ENCODE measurements around the gene PSMD7. TPM values are rescaled to one million over a fixed set of nuclear protein-coding genes. Genes with fewer than 3 reads are reported as not detected.

The PSMD7 gene
- total RNA-seq, 1 experiment from 2014 or later: 109 TPM

DNA sequence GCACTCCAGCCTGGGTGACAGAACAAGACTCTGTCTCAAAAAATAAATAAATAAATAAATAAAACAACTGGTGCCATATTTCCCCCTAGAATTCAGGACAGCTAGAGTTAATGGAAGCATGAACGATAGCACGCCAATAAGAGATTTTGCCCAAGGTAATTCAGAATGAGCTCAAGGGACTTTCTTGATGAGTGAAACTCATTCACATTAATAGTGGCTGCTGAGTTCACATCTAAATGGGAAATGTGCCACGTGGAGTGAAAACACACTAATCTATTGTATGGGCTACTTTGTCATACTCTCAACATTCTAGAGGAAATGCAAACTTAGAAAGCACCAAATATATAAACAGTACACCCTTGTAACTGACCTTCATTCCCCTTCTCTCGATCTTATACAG, 47.4 kb upstream of the PSMD7 start (continued):
- TF ChIP-seq, protein P1, sequence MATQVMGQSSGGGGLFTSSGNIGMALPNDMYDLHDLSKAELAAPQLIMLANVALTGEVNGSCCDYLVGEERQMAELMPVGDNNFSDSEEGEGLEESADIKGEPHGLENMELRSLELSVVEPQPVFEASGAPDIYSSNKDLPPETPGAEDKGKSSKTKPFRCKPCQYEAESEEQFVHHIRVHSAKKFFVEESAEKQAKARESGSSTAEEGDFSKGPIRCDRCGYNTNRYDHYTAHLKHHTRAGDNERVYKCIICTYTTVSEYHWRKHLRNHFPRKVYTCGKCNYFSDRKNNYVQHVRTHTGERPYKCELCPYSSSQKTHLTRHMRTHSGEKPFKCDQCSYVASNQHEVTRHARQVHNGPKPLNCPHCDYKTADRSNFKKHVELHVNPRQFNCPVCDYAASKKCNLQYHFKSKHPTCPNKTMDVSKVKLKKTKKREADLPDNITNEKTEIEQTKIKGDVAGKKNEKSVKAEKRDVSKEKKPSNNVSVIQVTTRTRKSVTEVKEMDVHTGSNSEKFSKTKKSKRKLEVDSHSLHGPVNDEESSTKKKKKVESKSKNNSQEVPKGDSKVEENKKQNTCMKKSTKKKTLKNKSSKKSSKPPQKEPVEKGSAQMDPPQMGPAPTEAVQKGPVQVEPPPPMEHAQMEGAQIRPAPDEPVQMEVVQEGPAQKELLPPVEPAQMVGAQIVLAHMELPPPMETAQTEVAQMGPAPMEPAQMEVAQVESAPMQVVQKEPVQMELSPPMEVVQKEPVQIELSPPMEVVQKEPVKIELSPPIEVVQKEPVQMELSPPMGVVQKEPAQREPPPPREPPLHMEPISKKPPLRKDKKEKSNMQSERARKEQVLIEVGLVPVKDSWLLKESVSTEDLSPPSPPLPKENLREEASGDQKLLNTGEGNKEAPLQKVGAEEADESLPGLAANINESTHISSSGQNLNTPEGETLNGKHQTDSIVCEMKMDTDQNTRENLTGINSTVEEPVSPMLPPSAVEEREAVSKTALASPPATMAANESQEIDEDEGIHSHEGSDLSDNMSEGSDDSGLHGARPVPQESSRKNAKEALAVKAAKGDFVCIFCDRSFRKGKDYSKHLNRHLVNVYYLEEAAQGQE (IDR thresholded peaks at IDR 0.05; ENCODE audit: low read depth): no peak
- no peak for TF ChIP-seq ZFX (IDR thresholded peaks at IDR 0.05)

DNA sequence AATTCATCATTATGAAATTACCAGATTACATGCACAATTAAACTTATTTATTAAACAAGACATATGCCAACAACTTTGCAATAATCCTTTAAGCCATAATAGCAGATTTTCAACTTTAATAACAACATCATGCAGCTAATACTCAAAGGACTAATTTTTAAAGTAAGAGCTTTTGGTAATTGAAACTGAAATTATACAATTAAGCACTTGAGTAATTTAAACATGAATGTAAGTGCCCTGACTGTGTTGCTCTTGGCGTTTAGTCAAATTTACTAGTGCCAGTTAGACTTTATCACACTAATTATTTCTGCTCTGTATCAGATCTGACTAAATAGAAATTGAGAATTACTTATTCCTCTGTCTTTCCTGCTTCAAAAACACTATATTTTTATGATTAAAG, 46.8 kb upstream of the PSMD7 start:
- H3K27me3 ChIP-seq (ENCODE audit: insufficient read depth, low read length): peaks cover 15% of the 10 kb centered on the region
- H3K9ac ChIP-seq (ENCODE audit: low read length): no peak overlapping the region
- DNase-seq (ENCODE audit: low read depth, low spot score) (no peak), ATAC-seq (no peak)
- no peaks in the 10 kb centered on the region for H3K4me1 ChIP-seq (ENCODE audit: control insufficient read depth in 1 of 2, insufficient read depth in 2 of 2, low read length in 2 of 2)
- intact Hi-C loops (cut with micrococcal nuclease): no loop called here
- TF ChIP-seq SP1 (IDR thresholded peaks at IDR 0.05; ENCODE audit: low read depth): no peak
- TF ChIP-seq ZNF274 (IDR thresholded peaks at IDR 0.05; ENCODE audit: low read depth, low read length): no peak
- TF ChIP-seq CBX3 (IDR thresholded peaks at IDR 0.05; ENCODE audit: low read depth): no peak
- no peak for TF ChIP-seq SIN3A (IDR thresholded peaks at IDR 0.05; ENCODE audit: low read depth)
- TF ChIP-seq ZFX (IDR thresholded peaks at IDR 0.05): no peak
- no peak for TF ChIP-seq FOSL1 (IDR thresholded peaks at IDR 0.05; ENCODE audit: low read depth)
- TF ChIP-seq JUND (IDR thresholded peaks at IDR 0.05): no peak
- TF ChIP-seq EZH2 (IDR thresholded peaks at IDR 0.05): no peak
- TF ChIP-seq RAD21 (IDR thresholded peaks at IDR 0.05; ENCODE audit: low read depth): no peak
- no peak for TF ChIP-seq EGR1 (IDR thresholded peaks at IDR 0.05; ENCODE audit: low read depth)
- TF ChIP-seq, protein P2, sequence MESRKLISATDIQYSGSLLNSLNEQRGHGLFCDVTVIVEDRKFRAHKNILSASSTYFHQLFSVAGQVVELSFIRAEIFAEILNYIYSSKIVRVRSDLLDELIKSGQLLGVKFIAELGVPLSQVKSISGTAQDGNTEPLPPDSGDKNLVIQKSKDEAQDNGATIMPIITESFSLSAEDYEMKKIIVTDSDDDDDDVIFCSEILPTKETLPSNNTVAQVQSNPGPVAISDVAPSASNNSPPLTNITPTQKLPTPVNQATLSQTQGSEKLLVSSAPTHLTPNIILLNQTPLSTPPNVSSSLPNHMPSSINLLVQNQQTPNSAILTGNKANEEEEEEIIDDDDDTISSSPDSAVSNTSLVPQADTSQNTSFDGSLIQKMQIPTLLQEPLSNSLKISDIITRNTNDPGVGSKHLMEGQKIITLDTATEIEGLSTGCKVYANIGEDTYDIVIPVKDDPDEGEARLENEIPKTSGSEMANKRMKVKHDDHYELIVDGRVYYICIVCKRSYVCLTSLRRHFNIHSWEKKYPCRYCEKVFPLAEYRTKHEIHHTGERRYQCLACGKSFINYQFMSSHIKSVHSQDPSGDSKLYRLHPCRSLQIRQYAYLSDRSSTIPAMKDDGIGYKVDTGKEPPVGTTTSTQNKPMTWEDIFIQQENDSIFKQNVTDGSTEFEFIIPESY (IDR thresholded peaks at IDR 0.05; ENCODE audit: extremely low read depth, insufficient replicate concordance, low read length): no peak
- TF ChIP-seq ELF1 (IDR thresholded peaks at IDR 0.05; ENCODE audit: borderline replicate concordance, low read depth): no peak
- no peak for TF ChIP-seq SRF (IDR thresholded peaks at IDR 0.05; ENCODE audit: low read depth)
- TF ChIP-seq, protein P1 (IDR thresholded peaks at IDR 0.05; ENCODE audit: low read depth): no peak
- TF ChIP-seq, protein P3, sequence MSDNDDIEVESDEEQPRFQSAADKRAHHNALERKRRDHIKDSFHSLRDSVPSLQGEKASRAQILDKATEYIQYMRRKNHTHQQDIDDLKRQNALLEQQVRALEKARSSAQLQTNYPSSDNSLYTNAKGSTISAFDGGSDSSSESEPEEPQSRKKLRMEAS (IDR thresholded peaks at IDR 0.05): no peak
- TF ChIP-seq POLR2AphosphoS5 (IDR thresholded peaks at IDR 0.05; ENCODE audit: low read depth, low read length): no peak
- TF ChIP-seq CEBPB (IDR thresholded peaks at IDR 0.05; ENCODE audit: low read depth): no peak
- H3K4me2 ChIP-seq (ENCODE audit: low read length): no peak overlapping the region
- H3K36me3 ChIP-seq (ENCODE audit: control insufficient read depth in 1 of 2, insufficient read depth in 2 of 2, low read length in 2 of 2): no peaks in the 10 kb centered on the region
- BruUV-seq (replicated peaks): no TSS peak
- ChIA-PET CTCF (no interaction called here), RAD21 (ENCODE audit: low non-redundant PET in 1 of 2, low total read pairs in 2 of 2, uncharacterized antibody in 2 of 2, unreplicated experiment in 2 of 2) (no interaction called here), POLR2A (no interaction called here)
- no peaks in the 10 kb centered on the region for H4K20me1 ChIP-seq (ENCODE audit: insufficient read depth)
- H3K79me2 ChIP-seq (ENCODE audit: insufficient read depth, low read length): no peaks in the 10 kb centered on the region
- no peak overlapping the region for H3K4me3 ChIP-seq (replicated peaks in 1 of 2; ENCODE audit: low read depth in 1 of 2, low read length in 2 of 2)
- H3K27ac ChIP-seq (ENCODE audit: low read depth, low read length): no peak overlapping the region
- no peak overlapping the region for H2AFZ ChIP-seq (ENCODE audit: low read depth, low read length, poor library complexity, severe bottlenecking)
- H3K9me3 ChIP-seq (ENCODE audit: control insufficient read depth in 1 of 2, insufficient read depth in 1 of 2, low read depth in 1 of 2, low read length in 2 of 2): no peaks in the 10 kb centered on the region
- H3K9me2 ChIP-seq (ENCODE audit: insufficient read depth): no peaks in the 10 kb centered on the region

Measured in HCT116 (cell line).